Stimulated activated CD8-positive, alpha-beta memory T cell treated with anti-CD3 and anti-CD28 coated beads, Interleukin-12 subunit alpha, Interleukin-12 subunit beta, amount 100 ng/mL, for 24 hours (primary cell): ENCODE results near the gene RAB23.
"Not testable (repeated sequence)": the region's sequence is repeated elsewhere in the genome, so short reads cannot be mapped to it uniquely, and the experiment has no call there.

Source experiments
- DNase-seq: peaks from one replicate; pipeline ENCODE4 v3.0.0-alpha.2; 2020; ENCODE audit errors: extremely low read depth

Gene RAB23

DNA sequence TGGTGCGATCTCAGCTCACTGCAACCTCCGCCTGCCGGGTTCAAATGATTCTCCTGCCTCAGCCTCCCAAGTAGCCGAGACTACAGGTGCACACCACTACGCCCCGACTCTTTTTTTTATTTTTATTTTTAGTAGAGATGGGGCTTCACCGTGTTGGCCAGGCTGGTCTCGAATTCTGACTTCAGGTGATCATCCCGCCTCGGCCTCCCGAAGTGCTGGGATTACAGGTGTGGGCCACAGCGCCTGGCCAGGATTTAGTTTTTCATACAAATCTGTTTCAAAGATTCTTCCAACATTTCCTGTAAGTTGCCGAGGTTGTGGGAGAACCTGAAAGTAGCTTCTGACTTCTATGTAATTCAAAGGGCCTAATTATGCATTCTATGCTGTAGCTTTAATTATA, 21.4 kb upstream of the RAB23 start:
- DNase-seq, result not testable (repeated sequence)

DNA sequence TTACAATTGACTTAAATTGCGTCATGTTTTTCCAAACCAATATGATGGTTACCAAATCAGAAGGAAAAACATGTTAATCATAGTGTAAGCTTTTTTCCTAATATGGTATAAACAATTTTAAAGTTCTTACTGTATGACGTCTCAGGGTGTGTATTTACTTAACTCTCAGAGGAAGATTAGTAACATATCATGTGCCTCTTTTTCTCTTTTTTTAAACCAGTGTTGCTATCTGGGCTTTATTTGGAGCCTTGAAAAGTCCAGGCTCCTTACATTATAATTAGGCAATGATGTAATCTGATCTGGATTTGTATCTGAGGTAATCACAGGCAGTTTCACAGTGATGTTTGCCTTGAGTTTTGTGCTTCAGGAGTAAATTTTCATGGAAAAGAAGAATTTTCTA, 20.4 kb upstream of the RAB23 start:
- no peak for DNase-seq

DNA sequence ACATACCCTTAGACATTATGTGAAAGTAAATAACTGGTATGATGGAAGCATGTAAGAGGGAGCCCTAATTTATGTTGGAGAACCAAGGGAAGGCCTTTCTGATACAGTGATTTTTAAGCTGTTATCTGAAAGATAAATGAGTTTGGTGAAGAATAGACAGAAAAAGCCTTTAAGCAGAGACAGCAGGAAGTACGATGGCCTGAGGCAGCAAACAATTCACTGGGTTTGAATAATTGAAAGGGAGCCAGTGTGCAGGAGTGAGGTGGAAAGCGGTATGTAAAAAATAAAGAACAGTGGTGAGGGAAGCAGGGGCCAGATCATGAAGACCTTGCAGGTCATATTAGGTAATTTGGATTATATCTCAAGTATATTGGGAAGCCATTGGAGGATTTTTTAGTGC, 4.1 kb upstream of the RAB23 start:
- DNase-seq, result no peak

DNA sequence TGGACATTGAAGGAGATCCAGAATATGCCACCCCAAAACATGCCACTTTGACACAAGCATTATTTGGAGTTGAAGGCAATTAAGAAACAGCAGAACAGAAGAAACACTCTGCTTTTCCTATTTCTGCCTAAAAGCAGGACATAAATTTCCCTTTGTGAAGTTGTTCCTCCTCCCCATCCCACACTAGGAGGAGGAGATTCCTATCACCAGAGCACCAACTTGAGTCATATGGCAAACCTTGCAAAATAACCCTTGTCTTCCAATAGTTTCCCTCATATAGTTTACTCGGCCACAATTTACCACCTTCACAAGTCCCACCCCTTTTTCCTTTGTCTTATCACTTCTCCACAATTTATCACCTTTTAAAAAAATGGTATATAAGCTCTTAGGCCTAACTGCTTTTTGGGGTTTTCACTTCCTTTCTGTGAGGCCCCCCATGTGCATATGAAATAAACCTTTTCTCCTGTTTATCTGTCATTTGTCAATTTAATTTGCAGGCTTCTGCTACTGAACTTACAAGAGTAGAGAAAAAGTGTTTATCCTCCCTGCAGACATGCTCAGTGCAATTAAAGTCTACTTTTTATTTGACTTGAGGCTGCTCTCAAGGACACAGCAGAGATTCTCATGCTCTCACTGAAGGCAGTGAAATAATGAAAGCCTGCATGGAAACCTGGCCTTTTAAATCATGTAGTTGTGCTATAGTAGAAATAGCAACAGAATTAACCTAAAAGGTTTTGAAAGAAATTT, 2.8 kb upstream of the RAB23 start:
- no peak for DNase-seq

DNA sequence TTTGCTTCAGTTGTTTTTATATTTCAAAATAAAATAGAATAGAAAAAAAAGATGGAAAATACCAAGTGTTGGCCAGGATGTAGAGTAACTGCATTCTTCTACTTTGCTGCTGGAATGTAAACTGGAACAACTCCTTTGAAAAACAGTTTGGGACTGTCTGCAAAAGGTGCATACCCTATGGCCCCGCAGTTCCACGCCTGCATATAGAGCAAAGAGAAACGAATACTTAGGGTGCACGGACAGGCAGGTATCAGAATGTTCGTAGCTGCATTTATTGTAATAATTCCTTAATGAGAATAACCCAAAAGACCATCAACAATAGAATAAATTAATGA, 603 bp upstream of the RAB23 start:
- DNase-seq, result no peak

DNA sequence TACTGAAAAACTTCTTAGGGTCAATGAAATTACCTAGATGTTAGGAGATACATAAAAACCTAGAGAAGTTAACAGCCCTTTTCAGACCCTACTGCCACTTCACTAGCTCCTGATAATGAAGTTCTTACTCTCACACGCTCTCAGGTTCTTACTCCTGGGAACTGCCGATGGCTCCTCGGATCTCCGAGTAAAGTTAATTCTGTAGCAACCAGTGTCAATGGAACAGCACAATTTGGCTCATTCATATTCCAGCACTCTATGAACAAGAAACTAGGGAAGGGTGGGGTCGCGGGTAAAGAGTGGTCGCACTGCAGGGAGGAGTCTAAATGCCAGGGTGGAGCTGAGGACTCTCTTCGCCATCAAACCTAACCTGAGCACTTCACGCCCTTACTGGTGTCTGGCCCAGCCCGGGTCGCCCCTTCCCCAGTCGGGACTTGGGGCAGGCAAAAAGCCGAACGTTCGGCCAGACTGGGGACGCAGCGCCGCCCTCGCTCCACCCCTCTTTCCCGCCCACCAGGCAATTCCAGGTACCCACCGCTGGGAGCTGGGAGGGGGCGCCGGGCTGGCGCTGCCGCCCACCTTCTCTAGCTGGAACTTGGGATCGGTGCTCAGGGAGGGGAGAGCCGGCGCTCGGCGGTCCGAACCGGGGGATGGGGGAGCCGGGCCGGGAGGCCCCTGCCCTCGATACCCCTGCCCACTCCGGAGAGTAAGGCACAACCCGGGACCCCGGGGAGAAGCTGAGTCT, 744 bp downstream of the RAB23 start:
- DNase-seq, result peak; percentile 20

DNA sequence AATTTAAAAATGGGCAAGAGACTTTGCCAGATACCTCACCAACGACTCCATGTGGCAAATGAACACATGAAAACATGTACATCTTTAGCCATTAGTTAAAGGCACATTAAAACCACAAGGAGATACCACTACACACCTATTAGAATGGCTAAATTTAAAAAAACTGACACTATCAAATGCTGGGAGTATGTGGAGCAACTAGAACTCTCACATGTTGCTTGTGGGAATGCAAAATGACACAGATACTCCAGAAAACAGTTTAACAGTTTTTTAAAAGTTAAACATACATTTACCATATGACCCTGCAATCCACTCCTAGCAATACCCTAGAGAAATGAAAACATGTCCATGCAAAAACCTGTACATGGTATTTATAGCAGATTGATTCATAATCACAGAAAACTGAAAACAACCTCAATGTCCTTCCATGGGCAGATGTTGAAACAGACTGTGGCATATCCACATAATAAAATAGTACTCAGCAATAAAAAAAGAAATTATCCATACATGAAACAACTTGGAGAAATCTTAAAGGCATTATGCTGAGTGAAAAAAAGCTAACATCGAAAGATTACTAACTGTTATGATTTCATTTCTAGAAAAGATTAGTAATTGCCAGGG, 1.9 kb downstream of the RAB23 start:
- DNase-seq, result no peak

DNA sequence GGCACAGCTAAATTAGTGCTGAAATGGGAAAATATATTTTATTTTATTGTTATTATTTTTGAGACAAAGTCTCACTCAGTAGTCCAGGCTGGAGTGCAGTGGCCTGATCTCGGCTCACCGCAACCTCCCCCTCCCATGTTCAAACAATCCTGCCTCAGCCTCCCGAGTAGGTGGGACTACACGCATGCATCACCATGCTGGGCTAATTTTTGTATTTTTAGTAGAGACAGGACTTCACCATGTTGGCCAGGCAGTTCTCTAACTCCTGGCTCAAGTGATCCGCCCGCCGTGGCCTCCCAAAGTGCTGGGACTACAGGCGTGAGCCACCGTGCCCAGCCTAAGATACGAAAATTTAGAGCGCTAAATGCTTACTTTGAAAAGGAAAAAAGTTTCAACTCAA, 4.8 kb downstream of the RAB23 start:
- no peak for DNase-seq

DNA sequence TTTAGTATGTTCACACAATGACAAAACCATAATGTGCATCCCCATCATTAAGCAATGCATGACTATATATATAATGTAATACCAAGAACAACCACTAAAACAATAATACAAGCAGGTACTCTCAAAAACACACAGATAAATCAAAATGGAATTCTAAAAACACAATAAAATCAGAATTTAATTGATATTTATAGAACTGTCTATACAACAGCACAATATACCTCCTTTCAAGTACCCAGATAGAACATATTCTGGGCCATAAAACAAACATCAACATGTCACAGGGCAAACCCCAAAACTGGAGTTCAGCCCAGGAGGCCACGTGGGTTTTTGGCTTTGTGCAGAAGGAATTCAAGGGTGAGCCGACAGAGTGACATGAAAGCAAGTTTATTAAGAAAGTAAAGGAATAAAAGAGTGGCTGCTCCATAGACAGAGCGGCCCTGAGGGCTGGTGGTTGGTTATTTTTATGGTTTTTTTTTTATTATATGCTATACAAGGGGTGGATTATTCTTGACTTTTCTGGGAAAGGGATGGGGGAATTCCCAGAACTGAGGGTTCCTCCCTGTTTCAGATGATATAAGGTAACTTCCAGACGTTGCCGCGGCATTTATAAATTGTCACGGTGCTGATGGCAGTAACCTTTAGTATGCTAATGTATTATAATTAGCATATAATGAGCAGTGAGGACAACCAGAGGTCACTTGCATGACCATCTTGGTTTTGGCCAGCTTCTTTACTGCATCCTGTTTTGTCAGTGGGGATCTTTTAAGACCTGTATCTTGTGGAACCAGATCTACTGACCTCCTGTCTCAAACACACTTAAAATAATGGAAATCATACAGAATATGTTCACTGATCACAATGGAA, 5.6 kb downstream of the RAB23 start:
- no peak for DNase-seq

DNA sequence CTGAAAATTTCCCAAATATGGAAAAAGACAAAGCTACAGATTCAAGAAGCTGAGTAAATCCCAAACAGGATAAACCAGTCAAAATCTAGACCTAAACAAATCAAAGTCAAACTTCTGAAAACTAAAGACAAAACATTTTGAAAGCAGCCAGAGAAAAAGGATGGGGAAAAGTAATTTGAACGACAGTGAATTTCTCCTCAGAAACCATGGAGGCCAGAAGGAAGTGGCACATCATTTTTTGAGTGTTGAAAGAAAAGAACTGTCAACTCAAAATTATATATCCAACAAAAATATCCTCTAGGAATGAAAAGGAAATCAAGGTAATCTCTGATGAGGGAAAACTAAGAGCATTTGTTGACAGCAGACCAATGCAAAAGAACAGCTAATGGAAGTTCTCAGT, 6.8 kb downstream of the RAB23 start:
- no peak for DNase-seq

DNA sequence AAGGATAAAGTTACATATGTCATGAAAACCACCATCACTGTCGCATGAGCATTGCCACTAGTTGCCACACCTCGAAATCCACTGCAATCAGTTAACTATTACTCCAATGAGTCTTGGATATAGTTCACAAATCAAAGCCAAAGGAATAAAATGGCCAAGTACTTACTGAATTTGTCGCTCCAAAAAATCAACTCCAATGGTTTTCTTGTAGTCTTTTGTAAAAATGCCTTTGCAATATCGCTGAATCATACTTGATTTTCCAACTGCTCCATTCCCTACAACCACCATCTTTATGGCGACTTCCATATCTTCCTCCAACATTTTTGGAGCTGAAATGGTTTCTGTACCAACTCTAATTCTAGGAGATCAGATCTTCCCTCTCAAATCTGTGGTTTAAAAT, 12.0 kb downstream of the RAB23 start:
- no peak for DNase-seq

DNA sequence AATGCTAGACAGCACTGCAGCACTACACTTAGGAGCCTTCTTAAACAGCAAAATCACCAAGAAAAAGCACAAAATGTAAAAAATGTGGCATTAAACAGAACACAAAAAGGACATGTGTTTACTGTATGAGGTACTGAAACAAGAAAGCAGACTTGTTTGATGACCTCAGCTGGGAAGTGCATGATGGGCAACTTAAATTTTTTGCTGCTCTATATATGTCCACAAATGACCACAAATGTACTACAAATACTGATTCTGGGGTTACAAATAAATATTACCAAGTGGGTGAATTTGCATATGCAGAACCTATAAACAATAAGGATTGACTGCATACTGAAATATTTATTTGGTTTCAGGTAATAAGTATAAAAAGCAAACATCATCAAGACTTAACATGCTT, 13.1 kb downstream of the RAB23 start:
- DNase-seq, result no peak

DNA sequence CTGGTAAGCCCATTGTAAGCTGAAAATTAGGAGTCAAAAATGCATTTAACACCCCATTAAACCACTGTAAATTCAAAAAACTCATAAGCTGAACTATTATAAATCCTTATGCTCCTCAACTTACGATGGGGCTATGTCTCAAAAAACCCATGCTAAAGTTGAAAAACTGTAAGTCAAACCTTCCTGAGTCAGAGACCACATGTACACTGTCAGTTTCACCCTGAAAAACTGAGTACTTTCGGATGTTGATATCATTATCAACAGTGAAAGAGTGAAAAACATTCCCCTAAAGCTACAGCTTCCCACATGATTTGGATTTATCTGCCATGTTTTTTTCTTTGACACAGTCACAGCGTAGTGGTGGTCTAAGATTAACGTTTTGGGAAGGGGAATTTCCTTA, 14.2 kb downstream of the RAB23 start:
- no peak for DNase-seq

DNA sequence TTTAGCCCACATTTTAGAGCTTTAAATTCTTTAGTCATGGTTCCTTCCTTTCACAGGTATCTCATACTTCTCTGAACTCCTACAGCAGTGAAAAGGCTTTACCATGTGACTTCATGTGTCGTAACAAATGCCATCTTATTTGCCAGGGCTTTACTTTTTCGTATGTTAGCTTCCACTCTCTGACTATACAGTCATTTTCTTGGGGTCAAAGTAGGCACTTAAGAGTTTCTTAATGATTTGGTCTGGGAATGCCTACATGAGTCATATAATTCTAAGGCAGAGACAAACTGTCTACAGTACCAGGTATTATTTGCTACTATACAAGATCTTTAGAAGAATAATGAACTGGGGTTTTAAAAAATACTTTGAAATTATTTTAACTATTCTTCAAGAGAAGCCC, 15.0 kb downstream of the RAB23 start:
- no peak for DNase-seq

DNA sequence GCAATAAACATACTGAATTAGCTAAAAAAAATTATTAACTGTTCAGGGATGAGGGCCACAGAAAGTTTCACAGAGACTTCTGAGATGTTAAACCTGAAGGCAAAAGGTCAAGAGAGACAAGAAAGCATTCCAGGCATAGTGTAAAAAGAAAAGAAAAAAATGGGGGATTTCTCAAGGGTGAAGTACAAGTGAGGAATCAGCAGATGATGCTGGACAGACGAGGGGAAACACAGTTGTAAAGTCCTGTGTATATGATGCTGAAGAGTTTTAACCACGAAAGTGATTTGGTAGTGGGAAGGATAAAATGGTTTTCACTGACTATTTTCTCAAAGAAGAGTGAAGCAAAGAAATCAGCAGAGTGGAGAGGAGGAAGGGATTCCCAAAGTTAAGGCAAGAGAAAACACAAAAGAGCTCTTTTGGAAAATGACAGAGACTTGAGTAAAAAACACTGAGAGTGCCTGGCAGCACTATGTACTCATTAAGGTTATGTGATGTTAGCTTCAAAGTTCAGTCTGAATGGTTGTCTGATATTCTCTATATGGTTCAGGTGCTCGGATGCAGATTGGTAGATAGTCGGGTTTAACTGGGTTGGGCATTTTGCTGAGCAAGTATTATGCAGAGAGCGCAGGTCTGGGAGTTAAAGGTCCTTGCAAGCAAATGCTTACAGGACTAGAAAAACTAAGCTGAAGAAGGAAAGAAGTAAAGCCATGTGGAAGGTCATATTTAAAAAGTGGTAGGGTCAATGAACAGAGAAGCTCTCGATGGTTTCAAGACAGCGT, 16.4 kb downstream of the RAB23 start:
- no peak for DNase-seq

DNA sequence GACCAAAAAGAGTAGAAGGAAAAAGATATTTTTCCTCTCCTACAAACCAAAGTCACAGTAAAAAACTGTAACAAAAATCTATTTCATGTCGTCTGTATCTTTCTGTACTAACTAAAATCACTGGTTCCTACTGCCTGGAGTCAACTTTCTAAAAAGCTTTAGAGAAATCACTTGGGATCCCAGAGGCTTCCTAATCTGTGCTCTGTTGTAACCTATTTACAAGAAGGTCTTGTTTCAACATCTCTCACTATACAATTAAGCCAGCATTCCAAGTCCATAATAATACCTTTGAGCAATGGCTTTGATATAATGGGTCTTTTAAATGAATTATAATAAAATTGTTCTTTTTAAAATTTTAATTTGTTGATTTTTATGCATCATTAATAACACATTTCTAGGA, 20.4 kb downstream of the RAB23 start:
- DNase-seq, result no peak

DNA sequence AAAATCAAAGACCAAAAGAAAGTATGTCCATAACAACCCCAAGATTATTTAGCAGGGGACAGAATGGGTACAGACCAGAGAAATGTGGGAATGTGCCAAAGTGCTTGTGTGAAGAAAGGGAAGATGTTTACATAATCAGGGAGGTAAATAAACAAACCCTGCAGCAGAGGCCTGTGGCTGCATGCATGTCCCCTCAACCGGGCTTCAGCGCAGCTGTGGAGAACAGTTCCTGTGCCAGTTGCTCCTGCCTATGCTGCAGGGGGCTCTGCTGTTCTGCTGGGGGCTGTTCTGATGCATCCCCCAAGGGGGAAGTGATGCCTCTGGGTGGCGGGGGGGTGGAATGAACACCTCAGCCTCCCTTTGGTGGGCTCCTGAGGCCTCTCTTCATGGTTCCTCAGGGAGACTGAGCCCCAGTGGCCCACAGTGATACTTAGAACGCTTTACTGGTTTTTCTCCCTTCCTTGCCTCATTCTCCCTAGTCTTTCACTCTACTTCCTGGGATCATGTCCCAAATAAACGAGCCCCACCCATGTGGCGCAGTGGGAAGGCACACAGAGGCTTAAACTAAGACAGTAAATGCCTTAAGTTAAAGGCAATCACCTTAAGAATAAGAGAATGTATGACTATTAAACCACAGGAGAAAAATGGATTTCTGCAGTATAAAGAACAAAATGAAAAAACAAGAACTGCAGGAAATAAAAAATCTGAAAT, 23.0 kb downstream of the RAB23 start:
- DNase-seq, result no peak

DNA sequence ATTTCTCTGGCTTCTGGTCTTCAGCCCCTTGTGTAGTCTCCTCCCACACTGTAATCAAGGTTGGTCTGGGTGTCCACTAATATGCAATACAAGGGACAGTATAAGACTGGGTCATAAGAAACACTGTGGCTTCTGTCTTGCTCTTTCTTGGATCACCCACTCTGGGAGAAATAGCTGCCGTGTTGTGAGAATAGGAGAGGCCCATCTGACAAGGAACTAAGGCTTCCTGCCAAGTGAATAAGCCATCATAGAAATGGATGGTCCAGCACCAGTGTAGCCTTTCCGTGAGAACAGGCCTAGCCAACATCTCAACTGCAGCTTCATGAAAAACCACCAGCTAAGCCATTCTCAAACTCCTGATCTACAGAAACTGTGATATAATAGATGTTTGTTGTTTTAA, 26.6 kb downstream of the RAB23 start:
- no peak for DNase-seq

DNA sequence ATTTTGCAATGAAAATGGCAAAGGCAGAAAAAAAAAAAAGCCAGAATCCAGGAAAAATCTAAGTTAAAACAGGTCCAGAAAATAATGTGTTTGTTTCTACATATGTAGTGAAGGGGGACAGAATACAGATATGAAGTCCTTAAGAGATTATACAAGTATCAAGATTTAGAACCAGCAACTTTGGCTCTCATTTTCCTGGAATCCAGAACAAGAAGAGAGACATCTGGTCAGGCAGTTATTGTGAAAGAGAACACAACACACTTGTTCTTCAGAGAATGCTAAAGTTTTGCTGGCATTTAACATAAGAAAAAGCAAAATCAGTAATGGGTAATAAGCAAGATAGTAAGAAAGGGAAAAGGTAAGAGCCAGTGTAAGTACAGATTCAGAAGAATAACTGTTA, 28.9 kb downstream of the RAB23 start:
- no peak for DNase-seq

DNA sequence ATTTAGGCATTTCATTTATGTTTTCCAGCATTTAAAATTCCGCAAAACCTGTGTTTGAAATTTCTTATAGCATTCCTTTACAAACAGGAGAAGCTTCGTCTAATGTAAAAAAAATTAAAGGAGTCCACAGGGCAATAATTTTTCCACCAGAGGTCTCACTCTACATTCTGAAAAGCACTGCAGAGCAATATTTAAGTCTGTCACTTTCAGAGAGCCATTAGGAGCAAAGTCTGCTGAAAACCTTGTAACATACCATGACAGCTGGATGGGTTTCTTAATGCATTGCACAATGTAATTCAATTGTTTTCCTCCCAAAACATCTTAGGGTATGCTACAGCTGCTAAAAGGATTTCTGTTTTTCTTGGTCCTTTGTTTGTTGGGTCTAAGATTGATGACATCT, 32.0 kb downstream of the RAB23 start:
- DNase-seq, result no peak

DNA sequence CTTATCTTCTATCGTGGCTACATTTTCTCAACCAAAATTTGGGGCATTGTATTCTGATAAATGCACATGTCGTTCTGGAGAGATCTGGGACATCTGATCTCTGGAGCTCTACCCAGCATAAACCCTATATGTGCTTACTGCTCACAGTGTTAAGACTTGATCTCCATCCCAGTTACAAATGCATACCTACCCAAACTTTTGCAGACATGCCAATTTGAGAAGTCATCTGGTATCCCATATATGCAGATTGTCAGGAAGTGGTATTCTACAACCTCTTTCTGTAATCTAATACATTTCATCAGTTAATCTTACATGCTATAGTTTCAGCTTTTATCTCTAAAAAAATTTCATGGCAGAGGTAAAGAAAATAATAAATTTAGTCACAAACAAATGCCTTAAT, 38.8 kb downstream of the RAB23 start:
- DNase-seq, result no peak
